HL-60 (cell line): ENCODE data around the gene SEC24A.

ENCODE experiments used
- GABPA ChIP-seq: IDR thresholded peaks from 2 replicates; pipeline ENCODE4 v1.6.1; 2012; ENCODE audit warnings: low read depth
- POLR2AphosphoS5 ChIP-seq: IDR thresholded peaks from 2 replicates; pipeline ENCODE4 v1.6.1; 2012; ENCODE audit warnings: low read depth
- TF ChIP-seq, protein P1 (sequence below): IDR thresholded peaks from one replicate; pipeline ENCODE4 v1.5.1; 2011; ENCODE audit warnings: low read length, control low read depth, inconsistent platforms; ENCODE audit not compliant: insufficient read depth
- TF ChIP-seq, protein P2 (sequence below): IDR thresholded peaks from 2 replicates; pipeline ENCODE4 v1.6.1; 2012; ENCODE audit warnings: low read depth; ENCODE audit not compliant: insufficient replicate concordance

GRCh38 chr5:134659456-134659855 is 10.9 kb downstream of the SEC24A start:
- TF ChIP-seq POLR2AphosphoS5 (no peak), GABPA (no peak)
- TF ChIP-seq, protein P1, sequence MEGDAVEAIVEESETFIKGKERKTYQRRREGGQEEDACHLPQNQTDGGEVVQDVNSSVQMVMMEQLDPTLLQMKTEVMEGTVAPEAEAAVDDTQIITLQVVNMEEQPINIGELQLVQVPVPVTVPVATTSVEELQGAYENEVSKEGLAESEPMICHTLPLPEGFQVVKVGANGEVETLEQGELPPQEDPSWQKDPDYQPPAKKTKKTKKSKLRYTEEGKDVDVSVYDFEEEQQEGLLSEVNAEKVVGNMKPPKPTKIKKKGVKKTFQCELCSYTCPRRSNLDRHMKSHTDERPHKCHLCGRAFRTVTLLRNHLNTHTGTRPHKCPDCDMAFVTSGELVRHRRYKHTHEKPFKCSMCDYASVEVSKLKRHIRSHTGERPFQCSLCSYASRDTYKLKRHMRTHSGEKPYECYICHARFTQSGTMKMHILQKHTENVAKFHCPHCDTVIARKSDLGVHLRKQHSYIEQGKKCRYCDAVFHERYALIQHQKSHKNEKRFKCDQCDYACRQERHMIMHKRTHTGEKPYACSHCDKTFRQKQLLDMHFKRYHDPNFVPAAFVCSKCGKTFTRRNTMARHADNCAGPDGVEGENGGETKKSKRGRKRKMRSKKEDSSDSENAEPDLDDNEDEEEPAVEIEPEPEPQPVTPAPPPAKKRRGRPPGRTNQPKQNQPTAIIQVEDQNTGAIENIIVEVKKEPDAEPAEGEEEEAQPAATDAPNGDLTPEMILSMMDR = no peak
- TF ChIP-seq, protein P2, sequence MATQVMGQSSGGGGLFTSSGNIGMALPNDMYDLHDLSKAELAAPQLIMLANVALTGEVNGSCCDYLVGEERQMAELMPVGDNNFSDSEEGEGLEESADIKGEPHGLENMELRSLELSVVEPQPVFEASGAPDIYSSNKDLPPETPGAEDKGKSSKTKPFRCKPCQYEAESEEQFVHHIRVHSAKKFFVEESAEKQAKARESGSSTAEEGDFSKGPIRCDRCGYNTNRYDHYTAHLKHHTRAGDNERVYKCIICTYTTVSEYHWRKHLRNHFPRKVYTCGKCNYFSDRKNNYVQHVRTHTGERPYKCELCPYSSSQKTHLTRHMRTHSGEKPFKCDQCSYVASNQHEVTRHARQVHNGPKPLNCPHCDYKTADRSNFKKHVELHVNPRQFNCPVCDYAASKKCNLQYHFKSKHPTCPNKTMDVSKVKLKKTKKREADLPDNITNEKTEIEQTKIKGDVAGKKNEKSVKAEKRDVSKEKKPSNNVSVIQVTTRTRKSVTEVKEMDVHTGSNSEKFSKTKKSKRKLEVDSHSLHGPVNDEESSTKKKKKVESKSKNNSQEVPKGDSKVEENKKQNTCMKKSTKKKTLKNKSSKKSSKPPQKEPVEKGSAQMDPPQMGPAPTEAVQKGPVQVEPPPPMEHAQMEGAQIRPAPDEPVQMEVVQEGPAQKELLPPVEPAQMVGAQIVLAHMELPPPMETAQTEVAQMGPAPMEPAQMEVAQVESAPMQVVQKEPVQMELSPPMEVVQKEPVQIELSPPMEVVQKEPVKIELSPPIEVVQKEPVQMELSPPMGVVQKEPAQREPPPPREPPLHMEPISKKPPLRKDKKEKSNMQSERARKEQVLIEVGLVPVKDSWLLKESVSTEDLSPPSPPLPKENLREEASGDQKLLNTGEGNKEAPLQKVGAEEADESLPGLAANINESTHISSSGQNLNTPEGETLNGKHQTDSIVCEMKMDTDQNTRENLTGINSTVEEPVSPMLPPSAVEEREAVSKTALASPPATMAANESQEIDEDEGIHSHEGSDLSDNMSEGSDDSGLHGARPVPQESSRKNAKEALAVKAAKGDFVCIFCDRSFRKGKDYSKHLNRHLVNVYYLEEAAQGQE = no peak
